ENCODE data around the gene PHAX.
"Not testable (repeated sequence)": the region's sequence is repeated elsewhere in the genome, so short reads cannot be mapped to it uniquely, and the experiment has no call there.

The PHAX gene, protein sequence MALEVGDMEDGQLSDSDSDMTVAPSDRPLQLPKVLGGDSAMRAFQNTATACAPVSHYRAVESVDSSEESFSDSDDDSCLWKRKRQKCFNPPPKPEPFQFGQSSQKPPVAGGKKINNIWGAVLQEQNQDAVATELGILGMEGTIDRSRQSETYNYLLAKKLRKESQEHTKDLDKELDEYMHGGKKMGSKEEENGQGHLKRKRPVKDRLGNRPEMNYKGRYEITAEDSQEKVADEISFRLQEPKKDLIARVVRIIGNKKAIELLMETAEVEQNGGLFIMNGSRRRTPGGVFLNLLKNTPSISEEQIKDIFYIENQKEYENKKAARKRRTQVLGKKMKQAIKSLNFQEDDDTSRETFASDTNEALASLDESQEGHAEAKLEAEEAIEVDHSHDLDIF
- total RNA-seq = 25.2 to 101 (median 71.6) reads per million in 9 experiments

- ATAC-seq (replicated peaks) (peak; percentile 94), DNase-seq (peak; percentile 63 to 72 (median 71))
- Mint-ChIP-seq H3K27ac (peak within 1 kb of the TSS; percentile 87 to 92), H3K9me3 (no peaks in the 10 kb centered on the region), H3K27me3 (no peaks in the 10 kb centered on the region), H3K36me3 (ENCODE audit: insufficient read depth) (peaks cover 45% of the 10 kb centered on the region), H3K4me1 (ENCODE audit: low read depth in 2 of 2) (peaks cover 14 to 24% of the 10 kb centered on the region in 2 donors), H3K4me3 (peak within 1 kb of the TSS; percentile 80 to 91)
These were observed at the start of gene PHAX for GRCh38 chr5:126600631-126601511. Gene PHAX (plus strand): TSS chr5:126600947. CDS start chr5:126600963, 16 bp downstream.

GRCh38 chr5:126552614-126553013 is 48.1 kb upstream of the PHAX start:
- H3K9me3 Mint-ChIP-seq = no peaks in the 10 kb centered on the region
- H3K27ac Mint-ChIP-seq = no peak overlapping the region
- H3K4me1 Mint-ChIP-seq (ENCODE audit: low read depth in 2 of 2) = no peaks in the 10 kb centered on the region
- no peak overlapping the region for H3K4me3 Mint-ChIP-seq
- ATAC-seq (replicated peaks) (no peak), DNase-seq (no peak)
- peaks cover 4% of the 10 kb centered on the region for H3K36me3 Mint-ChIP-seq (ENCODE audit: insufficient read depth)
- no peaks in the 10 kb centered on the region for H3K27me3 Mint-ChIP-seq

- not testable (repeated sequence) for H3K9me3 Mint-ChIP-seq; H3K4me3 Mint-ChIP-seq; DNase-seq; ATAC-seq (replicated peaks); H3K27ac Mint-ChIP-seq; H3K27me3 Mint-ChIP-seq; H3K36me3 Mint-ChIP-seq (ENCODE audit: insufficient read depth); H3K4me1 Mint-ChIP-seq (ENCODE audit: low read depth in 2 of 2)
These were observed 45.6 kb upstream of the PHAX start for GRCh38 chr5:126555101-126555500.

DNA sequence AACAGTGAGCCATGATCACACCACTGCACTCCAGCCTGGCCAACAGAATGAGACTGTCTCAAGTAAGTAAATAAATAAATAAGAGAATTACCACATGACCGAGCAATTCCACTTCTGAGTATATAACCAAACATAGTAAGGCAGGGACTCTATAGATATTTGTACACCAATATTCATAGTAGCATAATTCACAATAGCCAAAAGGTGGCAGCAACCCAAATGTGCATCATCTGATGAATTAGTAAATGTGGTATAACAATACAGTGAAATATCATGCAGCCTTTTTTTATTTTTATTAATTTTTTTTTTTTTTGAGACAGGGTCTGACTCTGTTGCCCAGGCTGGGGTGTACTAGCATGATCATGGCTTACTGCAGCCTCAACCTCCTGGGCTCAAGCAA is 38.8 kb upstream of the PHAX start:
- H3K4me1 Mint-ChIP-seq (ENCODE audit: low read depth in 2 of 2) = no peaks in the 10 kb centered on the region
- H3K9me3 Mint-ChIP-seq = no peaks in the 10 kb centered on the region
- no peak overlapping the region for H3K27ac Mint-ChIP-seq
- ATAC-seq (replicated peaks) = no peak
- no peaks in the 10 kb centered on the region for H3K27me3 Mint-ChIP-seq
- H3K36me3 Mint-ChIP-seq (ENCODE audit: insufficient read depth) = peaks cover 3% of the 10 kb centered on the region
- H3K4me3 Mint-ChIP-seq = no peak overlapping the region
- DNase-seq = no peak

DNA sequence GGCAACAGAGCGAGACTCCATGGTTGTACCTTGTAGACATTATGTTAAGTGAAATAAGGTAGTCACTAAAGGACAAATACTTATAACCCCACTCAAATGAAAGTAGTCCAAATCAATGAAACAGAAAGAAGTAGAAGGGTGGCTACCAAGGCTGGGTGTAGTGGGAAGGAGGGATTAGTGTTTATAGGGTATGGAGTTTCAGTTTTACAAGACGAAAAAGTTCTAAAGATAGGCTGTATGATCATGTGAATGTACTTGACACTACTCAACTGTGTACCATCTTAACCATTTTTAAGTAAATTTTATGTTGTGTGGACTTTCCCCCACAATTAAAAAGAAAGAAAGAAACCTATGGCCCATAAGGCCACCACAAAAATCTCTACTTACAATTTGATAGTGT is 37.9 kb upstream of the PHAX start:
- no peak for DNase-seq

DNA sequence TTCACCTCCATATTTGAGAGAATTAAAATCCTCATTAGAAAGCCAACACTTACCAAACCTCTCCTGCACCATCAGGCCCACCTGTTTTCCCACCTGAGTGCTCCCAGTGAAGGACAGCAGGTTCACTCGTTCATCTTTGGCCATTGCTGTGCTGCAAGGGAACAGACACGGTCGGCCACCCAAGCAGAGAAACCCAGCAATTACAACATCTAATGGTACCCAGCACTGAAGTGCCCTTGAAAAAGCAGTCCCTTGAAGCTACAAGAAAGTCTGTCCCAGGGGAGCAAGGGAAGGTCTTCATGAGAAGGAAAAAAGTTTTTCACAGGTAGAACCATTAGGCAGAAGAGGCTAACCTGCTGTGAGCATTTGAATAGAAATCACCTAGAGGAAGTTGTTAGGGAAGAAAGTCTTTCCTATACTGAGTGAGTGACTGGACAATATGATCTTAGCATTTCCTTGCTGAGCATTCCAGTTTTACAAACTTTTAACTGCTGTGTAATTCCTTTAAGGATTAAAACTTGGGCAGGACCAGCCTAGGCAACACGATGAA is 32.5 kb upstream of the PHAX start:
- Mint-ChIP-seq H3K27ac (no peak overlapping the region), H3K4me1 (ENCODE audit: low read depth in 2 of 2) (no peaks in the 10 kb centered on the region), H3K4me3 (no peak overlapping the region), H3K9me3 (no peaks in the 10 kb centered on the region), H3K36me3 (ENCODE audit: insufficient read depth) (no peaks in the 10 kb centered on the region), H3K27me3 (peaks cover 21 to 30% of the 10 kb centered on the region in 2 donors)
- no peak for DNase-seq
- no peak for ATAC-seq (replicated peaks)

More for the DNA sequence above, 37.9 kb upstream of the PHAX start:
- Mint-ChIP-seq H3K27ac (no peak overlapping the region), H3K27me3 (no peaks in the 10 kb centered on the region), H3K4me3 (no peak overlapping the region), H3K9me3 (no peaks in the 10 kb centered on the region), H3K4me1 (ENCODE audit: low read depth in 2 of 2) (no peaks in the 10 kb centered on the region), H3K36me3 (ENCODE audit: insufficient read depth) (peaks cover 3% of the 10 kb centered on the region)
- no peak for ATAC-seq (replicated peaks)

DNA sequence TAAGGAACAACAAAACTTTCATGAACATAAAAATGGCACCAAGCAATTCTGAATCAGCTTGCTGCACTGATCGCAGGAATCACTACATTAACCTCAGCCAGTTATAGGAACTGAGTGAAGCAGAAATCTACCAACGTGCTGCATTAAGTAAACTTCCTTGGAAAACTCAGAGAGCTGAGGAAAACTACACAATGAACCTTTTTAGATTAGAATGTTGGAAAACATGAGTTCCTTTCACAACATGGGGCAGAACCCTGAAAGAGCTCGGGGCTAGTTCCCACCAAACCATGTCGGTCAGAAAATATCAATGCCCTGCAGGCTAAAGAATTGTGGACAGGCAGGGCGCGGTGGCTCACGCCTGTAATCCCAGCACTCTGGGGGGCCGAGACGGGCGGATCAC is 25.1 kb upstream of the PHAX start:
- no peak for DNase-seq
- H3K36me3 Mint-ChIP-seq (ENCODE audit: insufficient read depth) = no peaks in the 10 kb centered on the region
- H3K4me1 Mint-ChIP-seq (ENCODE audit: low read depth in 2 of 2) = no peaks in the 10 kb centered on the region
- H3K27me3 Mint-ChIP-seq = peaks cover 10 to 20% of the 10 kb centered on the region in 2 donors
- no peak overlapping the region for H3K27ac Mint-ChIP-seq
- no peaks in the 10 kb centered on the region for H3K9me3 Mint-ChIP-seq
- H3K4me3 Mint-ChIP-seq = no peak overlapping the region
- no peak for ATAC-seq (replicated peaks)

DNA sequence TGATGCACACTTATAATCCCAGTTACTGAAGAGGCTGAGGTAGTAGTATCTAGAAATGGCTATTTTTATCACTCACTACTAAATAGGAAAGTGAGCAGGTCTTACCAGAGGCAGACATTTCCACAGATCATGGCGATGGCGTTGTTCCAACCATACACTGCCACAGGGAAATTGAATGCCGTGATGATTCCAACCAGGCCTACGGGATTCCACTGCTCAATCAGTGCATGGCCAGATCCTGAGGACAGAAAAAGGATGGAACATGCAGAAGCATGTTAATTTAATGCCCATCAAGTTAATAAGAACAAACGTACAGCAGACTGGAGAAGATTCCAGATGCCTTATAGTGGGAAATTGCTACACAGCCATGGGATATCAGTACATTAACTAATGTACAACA is 23.8 kb upstream of the PHAX start:
- H3K4me1 Mint-ChIP-seq (ENCODE audit: low read depth in 2 of 2) = no peaks in the 10 kb centered on the region
- no peak overlapping the region for H3K27ac Mint-ChIP-seq
- ATAC-seq (replicated peaks) = no peak
- H3K9me3 Mint-ChIP-seq = no peaks in the 10 kb centered on the region
- DNase-seq = no peak
- peaks cover 5 to 8% of the 10 kb centered on the region in 2 donors for H3K27me3 Mint-ChIP-seq
- H3K36me3 Mint-ChIP-seq (ENCODE audit: insufficient read depth) = no peaks in the 10 kb centered on the region
- no peak overlapping the region for H3K4me3 Mint-ChIP-seq

DNA sequence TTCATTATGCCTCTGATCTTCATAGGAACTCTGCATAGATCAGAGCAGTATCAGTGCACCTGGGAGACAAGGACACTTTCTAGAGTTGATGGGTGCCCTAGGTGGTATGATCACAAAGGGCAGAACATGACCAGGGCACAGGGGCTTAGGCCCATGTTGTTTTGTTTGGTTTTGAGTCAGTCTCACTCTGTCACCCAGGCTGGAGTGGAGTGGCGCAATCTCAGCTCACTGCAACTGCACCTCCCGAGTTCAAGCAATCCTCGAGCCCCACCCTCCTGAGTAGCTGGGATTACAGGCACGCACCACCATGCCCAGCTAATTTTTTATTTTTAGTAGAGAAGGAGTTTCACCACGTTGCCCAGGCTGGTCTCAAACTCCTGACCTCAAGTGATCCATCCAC is 23.3 kb upstream of the PHAX start:
- H3K4me3 Mint-ChIP-seq = no peak overlapping the region
- ATAC-seq (replicated peaks) (no peak), DNase-seq (no peak)
- no peak overlapping the region for H3K27ac Mint-ChIP-seq
- H3K9me3 Mint-ChIP-seq = no peaks in the 10 kb centered on the region
- H3K36me3 Mint-ChIP-seq (ENCODE audit: insufficient read depth) = no peaks in the 10 kb centered on the region
- H3K4me1 Mint-ChIP-seq (ENCODE audit: low read depth in 2 of 2) = no peaks in the 10 kb centered on the region
- H3K27me3 Mint-ChIP-seq = peaks cover under 1 to 3% of the 10 kb centered on the region in 2 donors

DNA sequence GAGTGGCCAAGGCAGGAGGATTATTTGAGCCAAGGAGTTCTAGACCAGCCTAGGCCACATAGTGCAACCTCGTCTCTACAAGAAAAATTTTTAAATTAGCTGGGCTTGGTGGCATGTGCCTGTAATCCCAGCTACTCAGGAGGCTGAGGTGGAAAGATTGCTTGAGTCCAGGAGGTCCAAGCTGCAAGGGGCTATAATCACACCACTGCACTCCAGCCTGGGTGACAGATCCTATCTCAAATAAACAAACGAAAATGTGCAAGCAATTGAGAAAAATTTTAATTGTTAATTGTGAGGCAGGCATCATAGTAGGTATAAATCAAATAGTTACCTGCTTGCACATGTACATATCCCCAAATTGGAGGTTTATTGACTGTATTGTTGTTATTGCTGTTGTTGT is 21.0 kb upstream of the PHAX start:
- no peak for ATAC-seq (replicated peaks)

DNA sequence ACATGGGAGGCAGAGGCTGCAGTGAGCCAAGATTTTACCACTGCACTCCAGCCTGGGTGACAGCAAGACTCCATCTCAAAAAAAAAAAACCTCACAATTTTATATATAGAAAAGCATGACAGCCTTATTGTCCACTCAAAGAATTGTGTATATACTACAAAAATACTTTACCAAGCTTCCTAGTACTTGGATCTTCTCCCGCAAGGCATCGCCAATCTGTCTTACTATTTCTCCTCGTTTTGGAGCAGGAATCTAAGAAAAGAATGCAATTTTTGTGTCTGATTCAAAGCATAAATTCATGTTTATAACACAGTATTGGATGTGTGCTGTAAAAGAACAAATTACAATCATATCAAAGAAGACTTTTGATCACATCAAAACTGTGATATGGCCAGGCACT is 17.0 kb upstream of the PHAX start:
- H3K9me3 Mint-ChIP-seq = no peaks in the 10 kb centered on the region
- no peak overlapping the region for H3K27ac Mint-ChIP-seq
- DNase-seq = no peak
- ATAC-seq (replicated peaks) = no peak
- no peaks in the 10 kb centered on the region for H3K36me3 Mint-ChIP-seq (ENCODE audit: insufficient read depth)
- H3K27me3 Mint-ChIP-seq = peaks cover 21 to 38% of the 10 kb centered on the region in 2 donors
- no peaks in the 10 kb centered on the region for H3K4me1 Mint-ChIP-seq (ENCODE audit: low read depth in 2 of 2)
- H3K4me3 Mint-ChIP-seq = no peak overlapping the region

More for the DNA sequence above, 21.0 kb upstream of the PHAX start:
- H3K4me1 Mint-ChIP-seq (ENCODE audit: low read depth in 2 of 2) = no peaks in the 10 kb centered on the region
- H3K27ac Mint-ChIP-seq = no peak overlapping the region
- H3K9me3 Mint-ChIP-seq = no peaks in the 10 kb centered on the region
- DNase-seq = no peak
- peaks cover 2 to 16% of the 10 kb centered on the region in 2 donors for H3K27me3 Mint-ChIP-seq
- no peak overlapping the region for H3K4me3 Mint-ChIP-seq
- H3K36me3 Mint-ChIP-seq (ENCODE audit: insufficient read depth) = no peaks in the 10 kb centered on the region

- ATAC-seq (replicated peaks) (no peak), DNase-seq (no peak)
- Mint-ChIP-seq H3K36me3 (ENCODE audit: insufficient read depth) (no peaks in the 10 kb centered on the region), H3K27ac (no peak overlapping the region), H3K4me1 (ENCODE audit: low read depth in 2 of 2) (no peaks in the 10 kb centered on the region), H3K9me3 (no peaks in the 10 kb centered on the region), H3K4me3 (no peak overlapping the region), H3K27me3 (peaks cover 31 to 40% of the 10 kb centered on the region in 2 donors)
These were observed 13.0 kb upstream of the PHAX start for GRCh38 chr5:126587551-126588390.

All from effector memory CD8-positive, alpha-beta T cell (primary cell).